ENCODE results near the gene ZDHHC24.
"Not testable (repeated sequence)": the region's sequence is repeated elsewhere in the genome, so short reads cannot be mapped to it uniquely, and the experiment has no call there.

ZDHHC24 gene, protein sequence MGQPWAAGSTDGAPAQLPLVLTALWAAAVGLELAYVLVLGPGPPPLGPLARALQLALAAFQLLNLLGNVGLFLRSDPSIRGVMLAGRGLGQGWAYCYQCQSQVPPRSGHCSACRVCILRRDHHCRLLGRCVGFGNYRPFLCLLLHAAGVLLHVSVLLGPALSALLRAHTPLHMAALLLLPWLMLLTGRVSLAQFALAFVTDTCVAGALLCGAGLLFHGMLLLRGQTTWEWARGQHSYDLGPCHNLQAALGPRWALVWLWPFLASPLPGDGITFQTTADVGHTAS

DNA sequence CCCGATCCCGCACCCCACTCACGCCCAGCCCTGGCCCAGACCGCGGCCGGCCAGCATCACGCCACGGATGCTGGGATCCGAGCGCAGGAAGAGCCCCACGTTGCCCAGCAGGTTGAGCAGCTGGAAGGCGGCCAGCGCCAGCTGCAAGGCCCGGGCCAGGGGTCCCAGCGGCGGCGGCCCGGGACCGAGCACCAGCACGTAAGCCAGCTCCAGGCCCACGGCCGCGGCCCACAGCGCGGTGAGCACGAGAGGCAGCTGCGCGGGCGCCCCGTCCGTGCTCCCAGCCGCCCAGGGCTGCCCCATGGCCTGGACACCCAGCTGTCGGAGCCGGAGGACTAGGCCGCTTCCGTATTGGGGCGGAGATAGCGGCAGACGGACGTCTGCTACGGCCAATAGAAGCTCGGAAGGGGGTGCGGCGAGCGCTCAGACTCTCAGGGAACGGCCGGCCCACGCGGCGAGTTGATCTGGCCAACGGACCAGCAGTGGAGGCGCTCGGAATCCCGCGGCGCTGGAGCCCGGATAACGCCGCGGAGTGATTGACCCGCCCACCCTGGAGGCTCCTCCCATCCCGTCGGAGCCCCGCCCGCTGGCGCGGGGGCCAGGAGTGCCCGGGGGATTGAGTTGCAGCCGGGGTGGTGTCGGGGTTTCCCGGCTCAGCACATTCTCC, at the start of gene ZDHHC24:
TSS of gene ZDHHC24 (minus strand) at position 348 of the 667 bp plus-strand sequence. CDS start at position 303, 45 bp downstream.
- no peaks in the 10 kb centered on the region for H3K9me3 Mint-ChIP-seq
- H3K27me3 Mint-ChIP-seq: no peaks in the 10 kb centered on the region
- peak; percentile 94 for DNase-seq
- H3K4me3 Mint-ChIP-seq: peak within 1 kb of the TSS; percentile 88
- H3K4me1 Mint-ChIP-seq: peaks cover 23% of the 10 kb centered on the region
- peaks cover 4% of the 10 kb centered on the region for H3K36me3 Mint-ChIP-seq (ENCODE audit: low read depth)
- peak within 1 kb of the TSS; percentile 86 for H3K27ac Mint-ChIP-seq
- peak; percentile 96 for ATAC-seq

DNA sequence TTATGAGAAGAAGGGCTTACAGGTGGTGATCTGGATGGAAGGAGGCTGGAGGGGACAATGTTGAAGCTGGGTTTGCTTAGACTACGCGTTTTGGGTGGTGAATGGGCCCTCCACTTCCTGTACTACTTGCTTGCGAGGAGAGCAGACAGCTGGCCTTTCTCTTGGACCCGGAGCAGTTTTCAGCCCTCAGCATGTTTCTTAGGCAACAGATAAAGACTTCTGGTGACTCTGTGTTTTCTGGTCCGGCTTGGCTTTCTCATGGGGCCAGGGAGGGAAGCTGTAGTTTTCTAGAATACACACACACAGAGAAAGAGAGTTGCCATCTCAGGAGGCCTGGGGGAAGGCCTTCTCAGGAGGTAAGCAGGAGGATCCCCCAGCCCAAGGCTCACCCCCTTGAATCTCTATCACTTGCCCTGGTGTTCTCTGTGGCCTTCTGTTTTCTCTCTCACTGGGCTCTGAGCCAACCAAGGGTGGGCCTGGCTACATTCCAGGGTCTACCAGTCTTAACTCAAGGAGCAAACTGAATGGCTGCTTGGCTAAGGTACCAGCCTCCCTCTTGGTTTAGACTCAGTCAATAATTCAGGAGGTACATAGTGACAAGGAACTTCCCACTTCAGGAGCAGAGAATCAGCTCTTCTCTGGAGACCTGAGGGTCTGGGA, 49.5 kb upstream of the ZDHHC24 start:
- peak overlapping the region; percentile 8 for H3K27ac Mint-ChIP-seq
- H3K4me3 Mint-ChIP-seq: peak overlapping the region; percentile 37
- DNase-seq: no peak
- no peak for ATAC-seq
- peaks cover 1% of the 10 kb centered on the region for H3K36me3 Mint-ChIP-seq (ENCODE audit: low read depth)
- H3K9me3 Mint-ChIP-seq: no peaks in the 10 kb centered on the region
- peaks cover 30% of the 10 kb centered on the region for H3K4me1 Mint-ChIP-seq
- H3K27me3 Mint-ChIP-seq: no peaks in the 10 kb centered on the region

DNA sequence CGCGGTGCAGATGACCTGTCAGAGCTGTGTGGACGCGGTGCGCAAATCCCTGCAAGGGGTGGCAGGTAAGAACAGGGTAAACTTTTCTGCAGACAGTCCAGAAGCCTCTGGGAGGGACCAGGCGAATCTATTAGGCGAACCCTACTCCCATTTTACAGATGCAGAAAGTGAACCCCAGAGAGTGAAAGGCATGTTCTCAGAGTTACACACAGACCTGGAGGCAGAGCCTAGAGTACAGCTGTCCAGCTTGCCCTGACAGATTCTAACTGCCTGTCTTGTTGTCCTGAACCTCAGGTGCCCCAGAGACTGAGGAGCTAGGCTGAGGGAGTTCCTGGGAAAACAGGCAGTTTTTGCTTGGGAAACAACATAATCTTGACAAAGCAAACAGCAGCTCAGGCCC, 47.8 kb upstream of the ZDHHC24 start:
- Mint-ChIP-seq H3K36me3 (ENCODE audit: low read depth) (peaks cover 1% of the 10 kb centered on the region), H3K27ac (peak overlapping the region; percentile 93), H3K4me3 (peak overlapping the region; percentile 93), H3K4me1 (peaks cover 30% of the 10 kb centered on the region), H3K27me3 (no peaks in the 10 kb centered on the region), H3K9me3 (no peaks in the 10 kb centered on the region)
- DNase-seq (no peak), ATAC-seq (no peak)

DNA sequence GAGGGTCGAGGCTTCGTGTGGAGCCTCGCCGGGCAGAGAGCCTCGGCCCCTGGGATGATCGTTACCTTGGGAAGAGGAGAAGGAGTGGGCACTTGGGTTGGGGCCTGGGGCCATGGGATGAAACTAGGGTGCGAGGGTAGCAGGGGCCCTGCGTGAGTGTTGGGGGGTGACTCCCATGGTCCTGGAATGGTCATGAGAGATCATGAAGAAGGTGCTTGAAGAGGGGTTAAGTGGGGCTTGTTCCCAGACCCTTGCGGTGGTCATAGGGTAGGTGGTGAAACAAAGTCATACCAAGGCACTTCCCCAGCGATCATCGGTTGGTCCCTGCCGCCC, 47.4 kb upstream of the ZDHHC24 start:
- ATAC-seq (no peak), DNase-seq (no peak)
- no peaks in the 10 kb centered on the region for H3K27me3 Mint-ChIP-seq
- peaks cover 30% of the 10 kb centered on the region for H3K4me1 Mint-ChIP-seq
- H3K36me3 Mint-ChIP-seq (ENCODE audit: low read depth): peaks cover 1% of the 10 kb centered on the region
- H3K9me3 Mint-ChIP-seq: no peaks in the 10 kb centered on the region
- peak overlapping the region; percentile 93 for H3K4me3 Mint-ChIP-seq
- H3K27ac Mint-ChIP-seq: peak overlapping the region; percentile 93

DNA sequence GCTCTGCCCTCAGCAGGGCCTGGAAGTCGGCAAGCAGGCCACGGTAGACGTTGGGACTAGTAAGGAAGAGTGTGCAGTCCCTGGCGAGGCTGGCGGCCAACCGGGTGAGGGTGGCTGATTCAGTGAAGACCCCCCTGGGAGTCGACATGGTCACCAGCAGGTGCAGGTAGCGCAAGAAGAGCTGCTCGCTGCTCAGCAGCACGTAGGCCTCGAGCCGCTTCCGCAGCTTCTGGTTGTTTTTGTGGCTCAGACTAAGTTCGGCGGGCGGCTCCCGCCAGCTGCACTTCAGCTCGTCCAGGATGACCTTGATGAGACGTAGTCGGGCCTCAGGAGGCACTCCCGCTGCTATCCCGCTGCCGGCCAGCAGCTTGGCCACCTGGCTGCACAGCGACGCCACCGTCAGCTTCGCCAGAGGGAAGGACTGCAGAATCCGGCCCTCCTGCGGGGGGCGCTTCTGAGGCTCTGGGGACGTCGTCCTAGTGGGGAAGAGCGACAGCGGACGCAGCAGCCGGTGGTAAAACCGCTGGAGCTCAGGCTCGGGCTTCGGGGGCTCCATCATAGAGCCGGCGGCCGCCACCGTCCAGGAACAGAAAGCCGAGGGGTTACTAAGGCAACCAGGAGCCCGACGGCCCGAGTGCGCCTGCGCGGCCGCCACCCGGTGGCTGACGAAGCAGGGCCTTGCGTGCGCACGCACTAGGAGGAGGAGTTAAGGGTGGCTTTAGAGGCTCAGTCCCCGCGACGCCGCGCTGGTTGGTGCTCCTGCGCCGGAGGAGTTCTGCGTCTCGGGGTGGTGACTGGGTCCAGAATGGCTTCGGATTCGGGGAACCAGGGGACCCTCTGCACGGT, 46.8 kb upstream of the ZDHHC24 start, which contains the start of the genes CCDC87 and CCS:
TSS of gene CCDC87 (minus strand) at position 607 of the 846 bp plus-strand sequence. CDS start at position 559, 48 bp downstream.
TSS of gene CCS (plus strand) at position 729 of the 846 bp plus-strand sequence. CDS start at position 806, 77 bp downstream.
- Mint-ChIP-seq H3K27me3 (no peaks in the 10 kb centered on the region), H3K9me3 (no peaks in the 10 kb centered on the region), H3K27ac (peak within 1 kb of the TSS; percentile 93)

DNA sequence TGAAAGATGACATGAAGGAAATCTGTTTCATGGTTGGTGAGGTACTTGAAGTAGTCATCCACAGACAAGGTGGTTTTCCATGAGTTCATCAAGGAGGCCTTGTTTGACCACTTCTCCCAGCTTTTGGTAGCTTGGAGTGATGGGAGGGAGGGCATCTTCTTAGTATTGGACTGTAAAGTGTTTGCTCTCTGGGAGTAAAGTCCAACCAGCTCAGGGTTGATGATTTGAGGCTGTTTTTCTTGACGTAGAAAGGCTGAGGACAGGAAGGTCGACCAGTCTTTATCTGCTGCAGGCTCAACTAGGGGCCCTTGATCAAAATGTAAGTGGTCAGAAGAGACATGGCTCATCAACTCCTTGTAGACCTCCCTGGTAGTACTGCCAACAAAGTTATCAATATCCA, 45.3 kb upstream of the ZDHHC24 start:
- ATAC-seq (no peak), DNase-seq (no peak)
- H3K4me3 Mint-ChIP-seq: no peak overlapping the region
- H3K9me3 Mint-ChIP-seq: no peaks in the 10 kb centered on the region
- peaks cover 30% of the 10 kb centered on the region for H3K4me1 Mint-ChIP-seq
- no peak overlapping the region for H3K27ac Mint-ChIP-seq
- no peaks in the 10 kb centered on the region for H3K27me3 Mint-ChIP-seq
- H3K36me3 Mint-ChIP-seq (ENCODE audit: low read depth): no peaks in the 10 kb centered on the region

More for the DNA sequence above, 46.8 kb upstream of the ZDHHC24 start, which contains the start of the genes CCDC87 and CCS:
- DNase-seq (peak; percentile 99), ATAC-seq (peak; percentile 98)
- Mint-ChIP-seq H3K4me1 (peaks cover 30% of the 10 kb centered on the region), H3K4me3 (peak within 1 kb of the TSS; percentile 93), H3K36me3 (ENCODE audit: low read depth) (peaks cover 1% of the 10 kb centered on the region)

DNA sequence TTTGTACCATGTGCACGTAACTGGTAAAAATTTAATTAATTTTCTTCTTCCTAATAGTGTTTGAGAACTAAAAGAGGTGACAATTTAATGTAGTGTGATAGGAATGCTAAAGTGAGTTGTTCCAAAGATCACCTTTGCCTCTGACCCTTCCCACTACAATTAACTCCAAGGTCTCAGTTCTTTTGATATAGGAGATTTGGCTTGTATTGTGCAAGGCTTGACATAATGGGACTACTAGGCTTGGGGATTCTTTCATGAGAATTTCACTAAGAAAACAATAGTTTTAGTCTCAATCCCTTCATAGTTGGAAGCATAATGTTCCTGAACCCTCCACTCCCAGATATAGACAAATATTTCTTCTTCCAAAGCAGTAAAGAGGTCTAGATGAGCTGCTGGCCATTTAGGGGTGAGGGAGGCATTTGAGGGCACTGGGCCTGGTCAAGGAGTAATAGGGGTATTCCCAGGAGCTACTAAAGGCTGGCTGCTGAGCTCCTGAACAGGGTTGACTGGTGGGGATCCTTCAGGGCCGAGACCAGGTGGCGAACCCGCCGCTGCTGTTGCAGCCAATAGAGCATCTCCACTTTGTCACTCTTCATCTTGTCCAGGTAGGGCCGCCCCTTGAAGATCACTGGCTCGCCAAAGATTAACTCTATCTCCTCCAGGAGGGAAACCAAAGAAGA, 44.3 kb upstream of the ZDHHC24 start:
- no peak for DNase-seq
- H3K27ac Mint-ChIP-seq: no peak overlapping the region
- no peaks in the 10 kb centered on the region for H3K27me3 Mint-ChIP-seq
- ATAC-seq: no peak
- H3K4me3 Mint-ChIP-seq: no peak overlapping the region
- no peaks in the 10 kb centered on the region for H3K9me3 Mint-ChIP-seq
- H3K36me3 Mint-ChIP-seq (ENCODE audit: low read depth): no peaks in the 10 kb centered on the region
- peaks cover 24% of the 10 kb centered on the region for H3K4me1 Mint-ChIP-seq

DNA sequence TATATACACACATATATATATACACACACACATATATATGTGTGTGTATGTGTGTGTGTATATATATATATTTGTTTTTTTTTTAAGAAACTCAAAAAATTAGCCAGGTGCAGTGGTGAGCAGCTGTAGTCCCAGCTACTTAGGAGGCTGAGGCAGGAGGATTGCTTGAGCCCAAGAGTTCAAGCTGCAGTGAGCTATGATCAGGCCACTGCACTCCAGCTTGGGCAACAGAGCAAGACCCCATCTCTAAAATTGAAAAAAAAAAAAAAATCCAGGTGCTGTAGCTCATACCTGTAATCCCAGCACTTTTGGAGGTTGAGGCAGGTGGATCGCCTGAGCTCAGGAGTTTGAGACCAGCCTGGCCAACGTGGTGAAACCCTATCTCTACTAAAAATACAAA, 43.5 kb upstream of the ZDHHC24 start:
- H3K27ac Mint-ChIP-seq; ATAC-seq; H3K27me3 Mint-ChIP-seq; H3K4me3 Mint-ChIP-seq; H3K36me3 Mint-ChIP-seq (ENCODE audit: low read depth); H3K9me3 Mint-ChIP-seq; DNase-seq: not testable (repeated sequence)
- peaks cover 18% of the 10 kb centered on the region for H3K4me1 Mint-ChIP-seq

DNA sequence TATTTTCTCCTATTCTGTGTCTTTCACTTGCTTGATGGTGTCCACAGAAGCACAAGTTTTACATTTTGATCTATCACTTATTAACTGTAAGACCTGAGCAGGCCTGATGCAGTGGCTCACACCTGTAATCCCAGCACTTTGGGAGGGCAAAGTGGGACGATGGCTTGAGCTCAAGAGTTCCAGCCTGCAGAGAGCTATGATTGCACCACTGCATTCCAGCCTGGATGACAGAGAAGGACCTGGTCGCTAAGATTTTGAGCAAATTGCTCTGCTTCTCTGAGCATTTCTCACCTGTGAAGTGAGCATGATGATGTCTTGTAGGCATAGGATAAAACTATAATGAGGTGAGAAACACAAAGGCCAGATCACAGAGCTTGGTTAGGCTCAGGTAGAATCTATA, 40.3 kb upstream of the ZDHHC24 start:
- peaks cover under 1% of the 10 kb centered on the region for H3K4me1 Mint-ChIP-seq
- no peak overlapping the region for H3K4me3 Mint-ChIP-seq
- H3K27me3 Mint-ChIP-seq: no peaks in the 10 kb centered on the region
- ATAC-seq (no peak), DNase-seq (no peak)
- H3K36me3 Mint-ChIP-seq (ENCODE audit: low read depth): no peaks in the 10 kb centered on the region
- H3K9me3 Mint-ChIP-seq: peaks cover 5% of the 10 kb centered on the region
- H3K27ac Mint-ChIP-seq: no peak overlapping the region

DNA sequence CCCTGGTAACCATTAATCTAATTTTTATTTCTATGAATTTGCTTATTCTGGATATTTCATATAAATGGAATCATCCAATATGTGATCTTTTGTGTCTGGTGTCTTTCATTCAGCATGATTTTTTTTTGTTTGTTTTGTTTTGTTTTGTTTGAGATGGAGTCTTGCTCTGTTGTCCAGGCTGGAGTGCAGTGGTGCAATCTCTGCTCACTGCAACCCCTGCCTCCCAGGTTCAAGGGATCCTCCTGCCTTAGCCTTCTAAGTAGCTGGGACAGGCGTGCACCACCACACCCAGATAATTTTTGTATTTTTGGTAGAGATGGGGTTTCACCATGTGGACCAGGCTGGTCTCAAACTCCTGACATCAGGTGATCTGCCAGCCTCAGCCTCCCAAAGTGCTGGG, 39.6 kb upstream of the ZDHHC24 start:
- H3K27ac Mint-ChIP-seq; H3K9me3 Mint-ChIP-seq; H3K4me3 Mint-ChIP-seq; H3K4me1 Mint-ChIP-seq; DNase-seq; H3K27me3 Mint-ChIP-seq; ATAC-seq; H3K36me3 Mint-ChIP-seq (ENCODE audit: low read depth): not testable (repeated sequence)

DNA sequence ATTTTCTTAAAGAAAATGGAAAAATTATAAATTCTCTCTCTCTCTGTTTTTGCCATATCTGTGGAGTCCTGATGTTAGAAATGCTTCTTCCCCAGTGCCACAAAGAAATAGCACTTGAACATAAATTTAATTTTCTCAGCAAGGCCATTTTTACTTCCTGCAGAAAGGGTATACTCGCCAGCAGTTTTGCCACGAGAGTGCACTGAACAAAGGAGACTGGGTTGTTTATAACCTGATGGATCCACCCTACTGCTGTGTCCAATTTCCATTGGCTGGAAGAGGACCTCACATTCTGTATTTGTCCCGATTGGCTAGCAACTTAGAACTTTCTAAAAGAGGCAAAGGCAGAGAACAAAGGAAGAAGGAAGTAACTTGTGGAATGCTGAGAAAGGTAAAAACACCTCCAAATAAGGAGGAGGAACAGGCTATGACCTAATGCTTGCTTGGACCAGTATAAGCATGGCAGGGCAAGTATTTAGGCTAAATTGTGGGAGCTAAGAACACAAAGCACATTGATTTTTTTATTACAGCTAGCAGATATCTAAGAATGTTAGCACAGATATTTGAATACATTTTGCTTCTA, 36.8 kb upstream of the ZDHHC24 start:
- H3K4me3 Mint-ChIP-seq; ATAC-seq; H3K27ac Mint-ChIP-seq; H3K9me3 Mint-ChIP-seq; H3K36me3 Mint-ChIP-seq (ENCODE audit: low read depth); DNase-seq; H3K27me3 Mint-ChIP-seq: not testable (repeated sequence)
- peaks cover 17% of the 10 kb centered on the region for H3K4me1 Mint-ChIP-seq

DNA sequence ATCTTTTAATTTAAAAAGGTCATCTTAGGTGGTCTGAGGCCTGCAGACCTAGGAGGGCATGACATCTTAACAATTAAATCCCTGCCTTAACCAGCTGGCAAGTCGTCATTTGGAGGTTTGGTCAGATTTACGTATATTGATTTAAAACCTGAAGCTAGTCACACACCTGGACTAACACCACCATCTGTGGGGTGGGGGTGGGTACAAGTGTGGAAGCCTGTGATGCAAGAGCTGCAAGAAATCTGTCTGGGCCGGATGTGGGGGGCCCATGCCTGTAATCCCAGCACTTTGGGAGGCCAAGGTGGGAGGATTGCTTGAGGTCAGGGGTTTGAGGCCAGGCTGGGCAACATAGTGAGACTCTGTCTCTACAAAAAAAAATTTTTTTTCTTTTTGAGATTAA, 35.4 kb upstream of the ZDHHC24 start:
- no peaks in the 10 kb centered on the region for H3K36me3 Mint-ChIP-seq (ENCODE audit: low read depth)
- H3K4me3 Mint-ChIP-seq: no peak overlapping the region
- DNase-seq: no peak
- peaks cover 5% of the 10 kb centered on the region for H3K9me3 Mint-ChIP-seq
- no peak for ATAC-seq
- H3K27ac Mint-ChIP-seq: no peak overlapping the region
- peaks cover 17% of the 10 kb centered on the region for H3K4me1 Mint-ChIP-seq
- peaks cover 2% of the 10 kb centered on the region for H3K27me3 Mint-ChIP-seq

DNA sequence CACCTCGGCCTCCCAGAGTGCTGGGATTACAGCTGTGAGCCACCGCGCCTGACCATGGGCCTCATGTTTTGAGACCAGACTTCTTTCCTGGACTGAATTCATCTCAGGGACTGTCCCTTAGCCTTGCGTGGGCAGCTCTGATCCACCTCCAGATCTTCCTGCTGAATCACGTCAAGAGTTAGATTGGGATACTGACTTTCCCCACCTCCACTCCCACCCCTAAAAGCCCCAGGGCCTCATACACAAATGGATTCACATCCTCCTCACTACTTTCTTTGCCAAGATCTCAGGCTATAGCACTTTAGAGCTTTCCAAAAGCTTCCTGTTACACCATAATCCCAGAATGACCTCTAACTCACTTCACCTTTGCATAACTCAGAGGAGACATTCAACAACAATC, 35.0 kb upstream of the ZDHHC24 start:
- Mint-ChIP-seq H3K36me3 (ENCODE audit: low read depth) (no peaks in the 10 kb centered on the region), H3K4me1 (peaks cover 17% of the 10 kb centered on the region), H3K9me3 (peaks cover 5% of the 10 kb centered on the region), H3K4me3 (no peak overlapping the region), H3K27me3 (peaks cover 2% of the 10 kb centered on the region), H3K27ac (no peak overlapping the region)
- ATAC-seq (no peak), DNase-seq (no peak)

Measured in activated naive CD8-positive, alpha-beta T cell treated with anti-CD3 and anti-CD28 coated beads, Interleukin-2, amount 50 U/mL, for 24 hours (primary cell).